Stomach (tissue), 4 donors: ENCODE data around the gene CER1.

Source experiments
- CTCF ChIP-seq, 7 experiments: fragments of 450-650 bp in 4 of 7; fragments of 200-600 bp in 3 of 7; sonication (generic) in 3 of 7; IDR thresholded peaks; one replicate each; pipeline ENCODE4 v1.5.1; 2016 to 2019; ENCODE audit warnings: antibody characterized with exemption in 7 of 7, control low read depth in 2 of 7, mild to moderate bottlenecking in 1 of 7
- EP300 ChIP-seq: sonication (generic); formaldehyde crosslinking; IDR thresholded peaks from one replicate; pipeline ENCODE4 v1.6.1; 2017; ENCODE audit warnings: antibody characterized with exemption
- POLR2A ChIP-seq, 4 donors: fragments of 450-650 bp; IDR thresholded peaks; one replicate each; pipeline ENCODE4 v1.6.1; 2016; ENCODE audit warnings: antibody characterized with exemption in 4 of 4, control low read depth in 2 of 4, mild to moderate bottlenecking in 1 of 4, moderate library complexity in 1 of 4
- POLR2AphosphoS5 ChIP-seq, 3 donors: sonication (generic); formaldehyde crosslinking; IDR thresholded peaks; one replicate each; pipeline ENCODE4 v1.6.1; 2016; ENCODE audit warnings: antibody characterized with exemption in 3 of 3

- TF ChIP-seq CTCF (IDR thresholded peaks at IDR 0.05): no peak
- no peak for TF ChIP-seq EP300
- no peak for TF ChIP-seq POLR2A (IDR thresholded peaks at IDR 0.05)
- no peak for TF ChIP-seq POLR2AphosphoS5 (IDR thresholded peaks at IDR 0.05)
Measured at GRCh38 chr9:14744768-14745167, 22.2 kb upstream of the CER1 start.
